ENCODE results near the gene DHFR.

- TF ChIP-seq CTCF (IDR thresholded peaks at IDR 0.05) (no peak), POLR2A (IDR thresholded peaks at IDR 0.05) (no peak)
Measured at GRCh38 chr5:80676706-80677105, 21.9 kb upstream of the DHFR start.

All from body of pancreas (tissue), 4 donors.